GM12878 (cell line): Measurements from ENCODE around the gene ANKS4B. TPM values are rescaled to one million over a fixed set of nuclear protein-coding genes. Genes with fewer than 3 reads are reported as not detected.

Source experiments
- ATAC-seq: fragments of 200-7000 bp; cut with Tn5 transposase; 3 replicates; pipeline ENCODE4 v1.9.1; 2020; ENCODE audit warnings: mild to moderate bottlenecking, moderate library complexity
- BruUV-seq: library from RNA; stranded (reverse); fragments of 400-500 nt; replicated peaks from 2 replicates; lab custom pipeline; 2021; lab: Mats Ljungman, UMichigan
- CTCF ChIA-PET: fragments of 300-600 bp; sonication (Branson Sonifier 250); formaldehyde crosslinking; extraction: SDS; loops from one replicate; lab custom pipeline; 2021; ENCODE audit warnings: inconsistent platforms; lab: Yijun Ruan, JAX
- POLR2A ChIA-PET: fragments of 350-600 bp; formaldehyde crosslinking; extraction: SDS; loops from one replicate; lab custom pipeline; 2021; ENCODE audit warnings: inconsistent platforms; lab: Charles Lee
- RAD21 ChIA-PET: fragments of 300-600 bp; sonication (Branson Sonifier 250); formaldehyde crosslinking; loops from one replicate; lab custom pipeline; 2023; ENCODE audit warnings: antibody characterized with exemption; ENCODE audit not compliant: unreplicated experiment; lab: Charles Lee
- SMC1A ChIA-PET: fragments of 300-600 bp; sonication (Branson Sonifier 250); formaldehyde crosslinking; loops from one replicate; lab custom pipeline; 2023; ENCODE audit not compliant: unreplicated experiment, uncharacterized antibody; lab: Charles Lee
- DNase-seq: peaks from one replicate; pipeline ENCODE4 v3.0.0-alpha.2; 2011; ENCODE audit warnings: low read depth, low spot score
- FAIRE-seq: peaks from 3 replicates; lab custom pipeline; 2011; peaks lifted over from hg19 to GRCh38; lab: Jason Lieb, UNC
- H2AFZ ChIP-seq: 2 replicates; pipeline ENCODE4 v1.6.0; 2011; ENCODE audit warnings: low read depth, low read length, control low read depth; ENCODE audit not compliant: control insufficient read depth
- H3K27ac ChIP-seq: 2 replicates; pipeline ENCODE4 v1.5.1; 2011; ENCODE audit warnings: control low read depth; ENCODE audit not compliant: control insufficient read depth, insufficient read depth
- H3K27me3 ChIP-seq, 2 experiments: replicated peaks in 1 of 2; 2 replicates each; pipeline versions ENCODE4 v1.6.0 to v1.6.1; 2011; ENCODE audit warnings: low read length in 1 of 2; ENCODE audit not compliant: control insufficient read depth in 2 of 2, insufficient read depth in 2 of 2
- H3K36me3 ChIP-seq, 2 experiments: 2 replicates each; pipeline ENCODE4 v1.5.1; 2011; ENCODE audit warnings: low read length in 1 of 2; ENCODE audit not compliant: control insufficient read depth in 2 of 2, insufficient read depth in 2 of 2
- H3K4me1 ChIP-seq: 2 replicates; pipeline ENCODE4 v1.6.1; 2011; ENCODE audit warnings: mild to moderate bottlenecking, low read length, moderate library complexity, mixed read lengths; ENCODE audit not compliant: control insufficient read depth, insufficient read depth
- H3K4me2 ChIP-seq: 2 replicates; pipeline ENCODE4 v1.6.0; 2011; ENCODE audit warnings: control low read depth; ENCODE audit not compliant: control insufficient read depth, insufficient read depth
- H3K4me3 ChIP-seq: fragments of 200-600 bp; sonication (generic); 2 replicates; pipeline ENCODE4 v1.5.1; 2016
- H3K79me2 ChIP-seq: 2 replicates; pipeline ENCODE4 v1.6.0; 2011; ENCODE audit warnings: low read length; ENCODE audit not compliant: control insufficient read depth, insufficient read depth
- H3K9ac ChIP-seq: 2 replicates; pipeline ENCODE4 v1.8.0; 2011; ENCODE audit warnings: low read length, control low read depth, mixed read lengths; ENCODE audit not compliant: control insufficient read depth, insufficient read depth
- H3K9me3 ChIP-seq: replicated peaks from 3 replicates; pipeline ENCODE4 v1.5.1; 2011; ENCODE audit warnings: mild to moderate bottlenecking, low read length; ENCODE audit not compliant: control insufficient read depth, insufficient read depth
- H4K20me1 ChIP-seq: 2 replicates; pipeline ENCODE4 v1.6.0; 2011; ENCODE audit not compliant: control insufficient read depth, insufficient read depth
- CHD2 ChIP-seq: IDR thresholded peaks from 2 replicates; pipeline ENCODE4 v1.6.1; 2011; ENCODE audit warnings: low read depth, low read length, improper control_type of control experiment, borderline replicate concordance
- EP300 ChIP-seq, 2 experiments: fragments of 150-350 bp in 1 of 2; IDR thresholded peaks; 2 replicates each; pipeline ENCODE4 v1.6.1; 2011 to 2012; ENCODE audit warnings: low read depth in 2 of 2, low read length in 2 of 2, borderline replicate concordance in 1 of 2, improper control_type of control experiment in 1 of 2, inconsistent platforms in 1 of 2; ENCODE audit not compliant: control insufficient read depth in 1 of 2
- ESRRA ChIP-seq: IDR thresholded peaks from 2 replicates; pipeline ENCODE4 v1.6.1; 2012; ENCODE audit warnings: mild to moderate bottlenecking, low read length, improper control_type of control experiment
- GABPA ChIP-seq: IDR thresholded peaks from 2 replicates; pipeline ENCODE4 v1.6.1; 2014; ENCODE audit warnings: antibody characterized with exemption, low read depth, mild to moderate bottlenecking, inconsistent platforms
- HDAC6 ChIP-seq: fragments of 200-600 bp; sonication (generic); IDR thresholded peaks from one replicate; pipeline ENCODE4 v1.8.0; 2017; ENCODE audit warnings: antibody characterized with exemption; ENCODE audit not compliant: unreplicated experiment
- MEF2B ChIP-seq: fragments of 450-650 bp; IDR thresholded peaks from 2 replicates; pipeline ENCODE4 v1.6.1; 2018; ENCODE audit warnings: mild to moderate bottlenecking, moderate library complexity; ENCODE audit not compliant: partially characterized antibody, poor library complexity, severe bottlenecking
- MTA2 ChIP-seq: fragments of 450-650 bp; IDR thresholded peaks from 2 replicates; pipeline ENCODE4 v1.6.1; 2016; ENCODE audit warnings: low read depth, mild to moderate bottlenecking, moderate library complexity
- MTA3 ChIP-seq: IDR thresholded peaks from 2 replicates; pipeline ENCODE4 v1.6.1; 2012; ENCODE audit warnings: low read length, inconsistent platforms, borderline replicate concordance
- PAX8 ChIP-seq: fragments of 450-650 bp; IDR thresholded peaks from 2 replicates; pipeline ENCODE4 v1.6.1; 2017; ENCODE audit warnings: mild to moderate bottlenecking, moderate library complexity
- POLR2AphosphoS2 ChIP-seq: IDR thresholded peaks from 2 replicates; pipeline ENCODE4 v1.6.1; 2011; ENCODE audit warnings: low read depth, mild to moderate bottlenecking, low read length, improper control_type of control experiment, moderate library complexity
- POLR2AphosphoS5 ChIP-seq: IDR thresholded peaks from 2 replicates; pipeline ENCODE4 v1.6.1; 2011; ENCODE audit warnings: mild to moderate bottlenecking, low read length, inconsistent platforms
- RB1 ChIP-seq: fragments of 450-650 bp; formaldehyde crosslinking; IDR thresholded peaks from 2 replicates; pipeline ENCODE4 v1.6.1; 2017; ENCODE audit warnings: mild to moderate bottlenecking, borderline replicate concordance
- SIN3A ChIP-seq: IDR thresholded peaks from 2 replicates; pipeline ENCODE4 v1.6.1; 2012; ENCODE audit warnings: low read depth, low read length, improper control_type of control experiment
- WGBS: methylation state at CpG from one replicate; pipeline ENCODE4 v1.1.6; 2016; ENCODE audit warnings: low lambda C conversion rate; ENCODE audit not compliant: insufficient replicate concordance, insufficient coverage; ENCODE audit errors: missing lambda C conversion rate; 5-methylcytosine and 5-hydroxymethylcytosine counted together
- in situ Hi-C: fragments of 300-500 bp; cut with MboI; formaldehyde crosslinking; loops from 9 replicates; pipeline ENCODE4 v1.14.3; 2018; ENCODE audit warnings: mixed read lengths
- intact Hi-C: fragments of 100-400 bp; cut with micrococcal nuclease; formaldehyde crosslinking; loops from one replicate; pipeline ENCODE4 v1.14.2; 2022; ENCODE audit not compliant: unreplicated experiment
- polyA plus RNA-seq, 11 experiments: library from polyadenylated mRNA; depleted of rRNA in 4 of 11; unstranded in 6 of 11; stranded (reverse) in 5 of 11; fragments of >200 nt; fragmentation: Nextera tagmentation in 4 of 11; fragmentation: Illumina TruSeq in 1 of 11; extraction: Ambion mirVana in 4 of 11; extraction: Trizol in 1 of 11; gene quantifications; 1 replicate in 1 of 11; 2 replicates in 10 of 11; pipeline versions ENCODE4 v1.2.1 to v1.2.3, GENCODE V29; 2011 to 2016; ENCODE audit warnings: inconsistent platforms in 2 of 11, missing spikeins in 2 of 11, low read depth in 1 of 11
- total RNA-seq, 4 experiments: library from RNA; depleted of rRNA in 3 of 4; stranded (reverse); fragments of >200 nt in 3 of 4; fragmentation: Illumina TruSeq in 1 of 4; extraction: Trizol in 1 of 4; gene quantifications; 2 replicates each; pipeline versions ENCODE4 v1.2.1 to v1.2.3, GENCODE V29; 2013 to 2021
- TF ChIP-seq, protein P1 (sequence below): IDR thresholded peaks from 2 replicates; pipeline ENCODE4 v1.6.1; 2012; ENCODE audit warnings: low read length, inconsistent platforms
- TF ChIP-seq, protein P2 (sequence below): fragments of 450-650 bp; IDR thresholded peaks from 2 replicates; pipeline ENCODE4 v1.6.1; 2016; ENCODE audit warnings: mild to moderate bottlenecking

ANKS4B gene
- total and polyA plus RNA-seq, 10 of the 15 experiments (the other 5 are each of a cell fraction or from before 2014, with no cell fraction given), result 0.01 to 0.11 (median 0.05) TPM; not detected in 6

- H3K4me3 ChIP-seq, result no peak overlapping the region
- no peak overlapping the region for H3K27ac ChIP-seq
- RAD21 ChIA-PET, result interaction anchor here (1.2 kb wide), 1 partner anchor 15 kb away, joined by 3 read pairs; no protein-coding TSS in a partner anchor
- no peaks in the 10 kb centered on the region for H3K4me1 ChIP-seq
- SMC1A ChIA-PET, result interaction anchor here (0.6 to 0.9 kb wide), 5 partner anchors 11 to 96 kb away, joined by 3 to 6 read pairs (median 3); no protein-coding TSS in a partner anchor
- in situ Hi-C loops, result no loop called here
- FAIRE-seq (no peak), ATAC-seq (no peak), DNase-seq (no peak)
- no TSS peak for BruUV-seq
- TF ChIP-seq POLR2AphosphoS5 (no peak), CHD2 (no peak), MTA2 (no peak), RB1 (no peak), EP300 (IDR thresholded peaks at IDR 0.05; ENCODE audit: borderline replicate concordance in 1 of 2, control insufficient read depth in 1 of 2, low read depth in 2 of 2, low read length in 2 of 2) (no peak), MEF2B (no peak), ESRRA (no peak), POLR2AphosphoS2 (no peak), SIN3A (no peak), GABPA (no peak), MTA3 (no peak), HDAC6 (no peak), PAX8 (no peak)
- TF ChIP-seq, protein P1, sequence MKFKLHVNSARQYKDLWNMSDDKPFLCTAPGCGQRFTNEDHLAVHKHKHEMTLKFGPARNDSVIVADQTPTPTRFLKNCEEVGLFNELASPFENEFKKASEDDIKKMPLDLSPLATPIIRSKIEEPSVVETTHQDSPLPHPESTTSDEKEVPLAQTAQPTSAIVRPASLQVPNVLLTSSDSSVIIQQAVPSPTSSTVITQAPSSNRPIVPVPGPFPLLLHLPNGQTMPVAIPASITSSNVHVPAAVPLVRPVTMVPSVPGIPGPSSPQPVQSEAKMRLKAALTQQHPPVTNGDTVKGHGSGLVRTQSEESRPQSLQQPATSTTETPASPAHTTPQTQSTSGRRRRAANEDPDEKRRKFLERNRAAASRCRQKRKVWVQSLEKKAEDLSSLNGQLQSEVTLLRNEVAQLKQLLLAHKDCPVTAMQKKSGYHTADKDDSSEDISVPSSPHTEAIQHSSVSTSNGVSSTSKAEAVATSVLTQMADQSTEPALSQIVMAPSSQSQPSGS, result no peak
- TF ChIP-seq, protein P2, sequence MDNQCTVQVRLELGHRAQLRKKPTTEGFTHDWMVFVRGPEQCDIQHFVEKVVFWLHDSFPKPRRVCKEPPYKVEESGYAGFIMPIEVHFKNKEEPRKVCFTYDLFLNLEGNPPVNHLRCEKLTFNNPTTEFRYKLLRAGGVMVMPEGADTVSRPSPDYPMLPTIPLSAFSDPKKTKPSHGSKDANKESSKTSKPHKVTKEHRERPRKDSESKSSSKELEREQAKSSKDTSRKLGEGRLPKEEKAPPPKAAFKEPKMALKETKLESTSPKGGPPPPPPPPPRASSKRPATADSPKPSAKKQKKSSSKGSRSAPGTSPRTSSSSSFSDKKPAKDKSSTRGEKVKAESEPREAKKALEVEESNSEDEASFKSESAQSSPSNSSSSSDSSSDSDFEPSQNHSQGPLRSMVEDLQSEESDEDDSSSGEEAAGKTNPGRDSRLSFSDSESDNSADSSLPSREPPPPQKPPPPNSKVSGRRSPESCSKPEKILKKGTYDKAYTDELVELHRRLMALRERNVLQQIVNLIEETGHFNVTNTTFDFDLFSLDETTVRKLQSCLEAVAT, result no peak
- H3K4me2 ChIP-seq, result no peak overlapping the region
- no peaks in the 10 kb centered on the region for H4K20me1 ChIP-seq
- H3K9ac ChIP-seq, result no peak overlapping the region
- no peaks in the 10 kb centered on the region for H3K36me3 ChIP-seq
- H2AFZ ChIP-seq, result no peak overlapping the region
- POLR2A ChIA-PET, result interaction anchor here (0.6 to 0.8 kb wide), 2 partner anchors 9 to 11 kb away, joined by 3 read pairs; no protein-coding TSS in a partner anchor
- H3K79me2 ChIP-seq, result no peaks in the 10 kb centered on the region
- 0% methylated on average over 1 of the region's 1 CpG for WGBS
- H3K27me3 ChIP-seq, result no peaks in the 10 kb centered on the region
- peaks cover 3% of the 10 kb centered on the region for H3K9me3 ChIP-seq
- CTCF ChIA-PET, result interaction anchor here (1.1 to 1.5 kb wide), 2 partner anchors 8 to 97 kb away, joined by 4 to 5 read pairs; no protein-coding TSS in a partner anchor
- intact Hi-C loops, result no loop called here
Measured at GRCh38 chr16:21285314-21285713, 51.8 kb downstream of the ANKS4B start.
